Endothelial cell of umbilical vein (primary cell): ENCODE results near the gene NSUN6. TPM values are rescaled to one million over a fixed set of nuclear protein-coding genes. Genes with fewer than 3 reads are reported as not detected.

Experiments
- BruUV-seq: library from RNA; stranded (reverse); fragments of 400-500 nt; replicated peaks from 2 replicates; lab custom pipeline; 2021; lab: Mats Ljungman, UMichigan
- CTCF ChIA-PET: fragments of 300-600, 350-600 bp; sonication (Branson Sonifier 250); formaldehyde crosslinking; loops from one replicate; lab custom pipeline; 2021; ENCODE audit warnings: antibody characterized with exemption, inconsistent platforms; lab: Charles Lee
- POLR2A ChIA-PET: fragments of 300-600, 350-600 bp; sonication (Branson Sonifier 250); formaldehyde crosslinking; loops from one replicate; lab custom pipeline; 2021; ENCODE audit warnings: antibody characterized with exemption, inconsistent platforms; lab: Charles Lee
- DNase-seq: peaks from one replicate; pipeline ENCODE4 v3.0.0-alpha.2; 2011; ENCODE audit warnings: low read depth, low spot score
- FAIRE-seq: peaks from 2 replicates; lab custom pipeline; 2011; peaks lifted over from hg19 to GRCh38; lab: Jason Lieb, UNC
- H2AFZ ChIP-seq: 2 replicates; pipeline ENCODE4 v1.6.0; 2012; ENCODE audit warnings: low read depth, low read length, control low read depth, inconsistent platforms
- H3K27ac ChIP-seq: 2 replicates; pipeline ENCODE4 v1.5.1; 2011; ENCODE audit warnings: low read depth, mild to moderate bottlenecking, control low read depth, low read length, moderate library complexity; ENCODE audit not compliant: insufficient read depth
- H3K27me3 ChIP-seq, 2 experiments: 2 replicates each; pipeline versions ENCODE4 v1.6.0 to v1.6.1; 2011; ENCODE audit warnings: low read length in 2 of 2, mixed read lengths in 1 of 2; ENCODE audit not compliant: control insufficient read depth in 2 of 2, insufficient read depth in 2 of 2
- H3K36me3 ChIP-seq, 2 experiments: 2 replicates in 1 of 2; 3 replicates in 1 of 2; pipeline ENCODE4 v1.5.1; 2011; ENCODE audit warnings: low read length in 2 of 2, mild to moderate bottlenecking in 1 of 2, moderate library complexity in 1 of 2; ENCODE audit not compliant: control insufficient read depth in 2 of 2, insufficient read depth in 2 of 2; ENCODE audit errors: extremely low read depth in 1 of 2
- H3K4me1 ChIP-seq: 3 replicates; pipeline ENCODE4 v1.5.1; 2011; ENCODE audit warnings: mild to moderate bottlenecking, low read length; ENCODE audit not compliant: control insufficient read depth, insufficient read depth; ENCODE audit errors: extremely low read depth
- H3K4me2 ChIP-seq: 2 replicates; pipeline ENCODE4 v1.6.1; 2011; ENCODE audit warnings: low read length, control low read depth, mixed read lengths; ENCODE audit not compliant: insufficient read depth
- H3K4me3 ChIP-seq, 3 experiments: fragments of 200-600 bp in 1 of 3; sonication (generic), shearing (Covaris generic) in 1 of 3; replicated peaks in 1 of 3; 2 replicates each; pipeline ENCODE4 v1.5.1; 2011 to 2016; ENCODE audit warnings: control low read depth in 3 of 3, low read length in 3 of 3, mild to moderate bottlenecking in 2 of 3, inconsistent platforms in 1 of 3, low read depth in 1 of 3, moderate library complexity in 1 of 3; ENCODE audit not compliant: insufficient read depth in 1 of 3
- H3K79me2 ChIP-seq: 2 replicates; pipeline ENCODE4 v1.6.0; 2012; ENCODE audit warnings: low read length, inconsistent platforms; ENCODE audit not compliant: control insufficient read depth, insufficient read depth
- H3K9ac ChIP-seq: replicated peaks from 2 replicates; pipeline ENCODE3; 2011; ENCODE audit warnings: low read length, control low read depth; ENCODE audit not compliant: insufficient read depth; ENCODE audit errors: extremely low read depth
- H3K9me1 ChIP-seq: replicated peaks from 3 replicates; pipeline ENCODE4 v1.6.0; 2011; ENCODE audit warnings: mild to moderate bottlenecking, low read length; ENCODE audit not compliant: control insufficient read depth, insufficient read depth; ENCODE audit errors: extremely low read depth
- H3K9me3 ChIP-seq: replicated peaks from 2 replicates; pipeline ENCODE4 v1.5.1; 2012; ENCODE audit warnings: low read length, inconsistent platforms; ENCODE audit not compliant: control insufficient read depth, insufficient read depth
- H4K20me1 ChIP-seq: replicated peaks from 2 replicates; pipeline ENCODE3; 2011; ENCODE audit warnings: mild to moderate bottlenecking, low read length; ENCODE audit not compliant: control insufficient read depth, insufficient read depth; ENCODE audit errors: extremely low read depth
- CTCF ChIP-seq, 2 donors: IDR thresholded peaks; 1 replicate in 1 of 2; 2 replicates in 1 of 2; pipeline ENCODE4 v1.5.1; 2011; ENCODE audit warnings: low read length in 2 of 2, mild to moderate bottlenecking in 2 of 2, moderate library complexity in 2 of 2, control low read depth in 1 of 2, inconsistent platforms in 1 of 2, low read depth in 1 of 2; ENCODE audit not compliant: insufficient read depth in 1 of 2; ENCODE audit errors: extremely low read depth in 1 of 2
- EZH2 ChIP-seq: IDR thresholded peaks from 2 replicates; pipeline ENCODE4 v1.6.1; 2012; ENCODE audit warnings: borderline replicate concordance, low read depth, mild to moderate bottlenecking, moderate library complexity, low read length, inconsistent platforms; ENCODE audit not compliant: severe bottlenecking
- FOS ChIP-seq: IDR thresholded peaks from 2 replicates; pipeline ENCODE4 v1.6.1; 2011; ENCODE audit warnings: mild to moderate bottlenecking, low read length, moderate library complexity, borderline replicate concordance; ENCODE audit not compliant: insufficient read depth
- GATA2 ChIP-seq: IDR thresholded peaks from 2 replicates; pipeline ENCODE4 v1.7.0; 2011; ENCODE audit warnings: low read depth, mild to moderate bottlenecking, moderate library complexity, mixed read lengths, low read length; ENCODE audit not compliant: insufficient read length, insufficient read depth
- JUN ChIP-seq: IDR thresholded peaks from 2 replicates; pipeline ENCODE4 v1.6.1; 2011; ENCODE audit warnings: borderline replicate concordance, low read depth; ENCODE audit not compliant: insufficient read length, insufficient read depth
- MYC ChIP-seq: IDR thresholded peaks from one replicate; pipeline ENCODE4 v1.6.1; 2011; ENCODE audit warnings: mild to moderate bottlenecking, low read depth, low read length
- POLR2A ChIP-seq: IDR thresholded peaks from 2 replicates; pipeline ENCODE4 v1.6.1; 2012; ENCODE audit warnings: low read depth, mild to moderate bottlenecking, control low read depth, low read length
- POLR2AphosphoS5 ChIP-seq: IDR thresholded peaks from 2 replicates; pipeline ENCODE4 v1.6.1; 2012; ENCODE audit warnings: low read depth, mild to moderate bottlenecking, control low read depth, low read length, moderate library complexity; ENCODE audit not compliant: insufficient read depth
- dilution Hi-C: fragments of 300-500 bp; cut with MboI; formaldehyde crosslinking; loops from one replicate; pipeline ENCODE4 v1.15.0; 2019; ENCODE audit warnings: low sequenced_read_pairs; ENCODE audit not compliant: extremely low pct_ligation_motif_present
- intact Hi-C: fragments of 100-400 bp; cut with micrococcal nuclease; formaldehyde crosslinking; loops from one replicate; pipeline ENCODE4 v1.10.0; 2022
- polyA plus RNA-seq, 4 experiments: library from polyadenylated mRNA; depleted of rRNA in 3 of 4; stranded (reverse) in 3 of 4; unstranded in 1 of 4; fragments of >200 nt; gene quantifications; 2 replicates each; pipeline versions ENCODE4 v1.2.1 to v1.2.3, GENCODE V29; 2011 to 2012; ENCODE audit warnings: missing spikeins in 1 of 4
- total RNA-seq: library from RNA; stranded (reverse); gene quantifications from 2 replicates; pipeline ENCODE4 v1.2.3, GENCODE V29; 2021
- TF ChIP-seq, protein P1 (sequence below): IDR thresholded peaks from 2 replicates; pipeline ENCODE4 v1.6.1; 2011; ENCODE audit not compliant: insufficient read depth, insufficient read length

NSUN6 gene
- total and polyA plus RNA-seq, 2 donors (not counting 3 experiments of a cell fraction or from before 2014, with no cell fraction given) = 3.3 to 5.2 TPM

DNA sequence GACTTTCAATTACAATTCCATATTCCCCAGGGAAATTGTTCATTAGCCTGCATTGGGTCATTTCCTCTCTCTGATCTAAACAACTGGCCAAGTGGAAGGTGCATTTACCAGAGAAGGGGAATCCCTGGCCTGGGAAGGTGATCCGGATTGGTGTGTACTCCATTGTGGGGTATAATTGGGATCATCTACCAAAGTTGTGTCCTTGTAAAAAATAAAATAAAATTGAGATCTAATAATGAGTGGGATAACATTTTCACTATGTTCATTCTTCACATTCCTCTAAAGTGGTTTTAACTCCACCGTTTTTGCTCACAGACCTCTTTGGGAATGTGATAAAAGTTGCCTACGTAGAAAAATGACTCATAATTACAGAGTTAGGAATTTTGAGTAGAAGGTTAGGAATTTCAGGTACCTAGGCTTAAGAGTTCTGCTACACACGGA, 30.6 kb upstream of the NSUN6 start:
- H2AFZ ChIP-seq = no peak overlapping the region
- intact Hi-C loops = no loop called here
- H3K79me2 ChIP-seq = no peaks in the 10 kb centered on the region
- TF ChIP-seq POLR2AphosphoS5 (no peak), MYC (no peak)
- no peak overlapping the region for H3K4me2 ChIP-seq
- H3K9ac ChIP-seq = no peak overlapping the region
- H3K27ac ChIP-seq = no peak overlapping the region
- dilution Hi-C loops = no loop called here
- no peak for DNase-seq
- H3K9me1 ChIP-seq = no peaks in the 10 kb centered on the region
- no peaks in the 10 kb centered on the region for H3K4me1 ChIP-seq
- ChIA-PET CTCF (no interaction called here), POLR2A (no interaction called here)
- no peaks in the 10 kb centered on the region for H3K36me3 ChIP-seq
- H3K9me3 ChIP-seq = no peaks in the 10 kb centered on the region
- no TSS peak for BruUV-seq
- H4K20me1 ChIP-seq = no peaks in the 10 kb centered on the region
- H3K4me3 ChIP-seq = no peak overlapping the region
- no peaks in the 10 kb centered on the region for H3K27me3 ChIP-seq
- no peak for FAIRE-seq

DNA sequence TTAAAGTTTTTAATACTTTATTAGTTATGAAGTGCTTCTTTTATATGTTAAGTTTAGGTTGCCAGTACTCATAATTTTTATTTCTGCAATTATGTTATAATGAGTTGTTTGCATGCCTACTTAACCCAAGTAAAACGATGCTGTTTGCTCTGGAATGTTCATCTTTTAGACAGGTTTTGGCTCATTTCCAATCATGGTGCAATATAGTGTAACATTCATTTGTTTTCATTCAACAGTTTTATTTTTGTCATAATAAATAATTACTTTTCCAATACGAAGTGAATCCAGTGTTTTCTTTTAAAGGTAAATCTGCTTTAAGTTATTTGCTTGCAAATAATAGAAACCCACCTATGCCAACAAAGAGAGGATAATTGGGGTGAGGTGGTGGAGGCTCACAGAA, 30.0 kb upstream of the NSUN6 start:
- ChIA-PET POLR2A (no interaction called here), CTCF (no interaction called here)
- peaks cover 2% of the 10 kb centered on the region for H4K20me1 ChIP-seq
- no peaks in the 10 kb centered on the region for H3K79me2 ChIP-seq
- no peak overlapping the region for H3K27ac ChIP-seq
- no peak for TF ChIP-seq EZH2
- TF ChIP-seq JUN = no peak
- no peak for TF ChIP-seq MYC
- TF ChIP-seq FOS = no peak
- TF ChIP-seq GATA2 = no peak
- no peak for TF ChIP-seq CTCF (IDR thresholded peaks at IDR 0.05; ENCODE audit: extremely low read depth in 1 of 2, insufficient read depth in 1 of 2, low read depth in 1 of 2, low read length in 2 of 2)
- TF ChIP-seq POLR2A = no peak
- no peak for TF ChIP-seq POLR2AphosphoS5
- TF ChIP-seq, protein P1, sequence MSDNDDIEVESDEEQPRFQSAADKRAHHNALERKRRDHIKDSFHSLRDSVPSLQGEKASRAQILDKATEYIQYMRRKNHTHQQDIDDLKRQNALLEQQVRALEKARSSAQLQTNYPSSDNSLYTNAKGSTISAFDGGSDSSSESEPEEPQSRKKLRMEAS = no peak
- dilution Hi-C loops (no loop called here), intact Hi-C loops (no loop called here)
- no peak overlapping the region for H3K4me3 ChIP-seq
- no peaks in the 10 kb centered on the region for H3K9me3 ChIP-seq
- H3K36me3 ChIP-seq = no peaks in the 10 kb centered on the region
- FAIRE-seq (no peak), DNase-seq (no peak)
- H3K9me1 ChIP-seq = no peaks in the 10 kb centered on the region
- H3K9ac ChIP-seq = no peak overlapping the region
- H3K27me3 ChIP-seq = no peaks in the 10 kb centered on the region
- H2AFZ ChIP-seq = no peak overlapping the region
- H3K4me2 ChIP-seq = no peak overlapping the region
- BruUV-seq = no TSS peak
- no peaks in the 10 kb centered on the region for H3K4me1 ChIP-seq
